GM19351 (cell line): ENCODE measurements around the gene TSNAX.
"Not testable (repeated sequence)": the region's sequence is repeated elsewhere in the genome, so short reads cannot be mapped to it uniquely, and the experiment has no call there.

ENCODE experiments used
- ATAC-seq: cut with Tn5 transposase; IDR thresholded peaks from one replicate; pipeline ENCODE4 v1.9.1; 2021; ENCODE audit warnings: mild to moderate bottlenecking, moderate library complexity; ENCODE audit not compliant: unreplicated experiment

TSNAX gene

DNA sequence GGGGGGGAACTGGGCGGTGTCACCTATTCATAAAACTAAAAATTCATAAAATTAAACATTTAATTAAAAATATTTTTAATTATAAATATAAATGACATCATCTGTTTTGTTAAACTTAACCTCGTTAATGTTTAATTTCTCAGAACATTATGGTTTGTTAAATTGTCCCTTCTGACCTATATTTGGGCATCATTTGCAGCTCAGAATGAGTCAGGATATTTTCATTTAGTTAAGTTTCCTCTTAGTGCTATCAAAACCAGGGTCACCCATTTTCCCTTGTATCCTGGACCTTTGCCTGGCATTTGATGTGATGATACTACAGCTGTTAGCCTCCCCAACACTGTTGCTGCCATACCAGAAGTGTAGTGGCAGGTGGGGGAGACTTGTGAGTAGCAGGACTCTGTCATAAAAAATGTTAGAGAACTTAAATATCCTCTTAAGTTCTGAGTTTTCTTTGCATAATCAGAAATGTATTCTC, 30.3 kb downstream of the TSNAX start:
- no peak for ATAC-seq

- ATAC-seq, result no peak
These were observed 33.3 kb downstream of the TSNAX start for GRCh38 chr1:231561647-231562383.

DNA sequence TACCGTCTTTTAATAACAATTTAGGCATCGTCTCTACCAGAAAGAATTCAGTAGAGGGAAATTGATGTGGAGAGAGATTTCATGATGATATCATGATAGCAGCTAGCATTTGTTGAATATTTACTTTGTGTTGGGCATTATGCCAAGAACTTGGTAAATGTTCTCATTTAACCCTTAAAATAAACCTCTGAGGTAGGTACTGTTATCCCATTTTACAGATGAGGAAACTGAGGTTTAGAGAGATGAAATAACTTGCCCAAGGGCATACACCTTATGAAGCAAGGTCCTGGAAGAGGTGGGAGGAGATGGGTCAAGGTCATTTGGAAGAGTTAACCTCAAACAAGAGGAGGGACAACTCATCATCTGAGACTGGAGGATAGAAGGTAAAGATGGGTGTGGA, 34.8 kb downstream of the TSNAX start:
- ATAC-seq, result no peak

DNA sequence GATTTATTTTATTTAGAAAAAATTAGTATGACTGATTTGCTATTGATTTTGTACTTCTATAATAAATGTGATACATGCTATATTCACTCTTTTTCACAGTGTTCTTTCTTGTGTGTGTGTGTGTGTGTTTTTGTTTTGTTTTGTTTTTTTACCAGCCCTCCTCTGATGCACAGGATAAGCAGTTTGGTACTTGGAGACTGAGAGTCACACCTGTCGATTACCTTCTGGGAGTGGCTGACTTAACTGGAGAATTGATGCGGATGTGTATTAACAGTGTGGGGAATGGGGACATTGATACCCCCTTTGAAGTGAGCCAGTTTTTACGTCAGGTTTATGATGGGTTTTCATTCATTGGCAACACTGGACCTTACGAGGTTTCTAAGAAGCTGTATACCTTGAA, 35.9 kb downstream of the TSNAX start:
- no peak for ATAC-seq

DNA sequence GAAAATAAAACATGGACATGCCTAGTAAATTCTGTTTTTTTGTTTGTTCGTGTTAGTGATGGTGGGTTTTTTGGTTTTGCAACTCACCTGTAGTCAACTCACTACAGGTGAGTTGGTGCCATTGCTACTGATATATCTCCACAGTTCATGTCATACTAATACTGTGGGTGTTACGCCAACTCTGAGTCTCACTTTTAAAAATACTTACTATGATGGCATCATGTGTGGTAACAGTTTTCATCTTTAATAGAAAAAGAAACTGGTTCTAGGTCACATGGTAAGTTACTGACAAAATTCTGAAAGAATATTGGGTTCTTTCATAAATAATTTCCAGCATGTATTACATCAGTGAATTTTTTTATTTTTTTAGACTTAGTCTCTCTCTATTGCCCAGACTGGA, 38.0 kb downstream of the TSNAX start:
- ATAC-seq, result no peak

DNA sequence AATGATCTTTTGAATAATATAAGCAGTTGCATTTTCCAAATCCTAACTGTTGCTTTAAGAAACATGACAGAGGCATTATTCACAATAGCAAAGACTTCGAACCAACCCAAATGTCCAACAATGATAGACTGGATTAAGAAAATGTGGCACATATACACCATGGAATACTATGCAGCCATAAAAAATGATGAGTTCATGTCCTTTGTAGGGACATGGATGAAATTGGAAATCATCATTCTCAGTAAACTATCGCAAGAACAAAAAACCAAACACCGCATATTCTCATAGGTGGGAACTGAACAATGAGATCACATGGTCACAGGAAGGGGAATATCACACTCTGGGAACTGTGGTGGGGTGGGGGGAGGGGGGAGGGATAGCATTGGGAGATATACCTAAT, 41.8 kb downstream of the TSNAX start:
- not testable (repeated sequence) for ATAC-seq

- no peak for ATAC-seq
These were observed 43.4 kb downstream of the TSNAX start for GRCh38 chr1:231571904-231572303.

GRCh38 chr1:231575472-231575871, 47.0 kb downstream of the TSNAX start:
- no peak for ATAC-seq

DNA sequence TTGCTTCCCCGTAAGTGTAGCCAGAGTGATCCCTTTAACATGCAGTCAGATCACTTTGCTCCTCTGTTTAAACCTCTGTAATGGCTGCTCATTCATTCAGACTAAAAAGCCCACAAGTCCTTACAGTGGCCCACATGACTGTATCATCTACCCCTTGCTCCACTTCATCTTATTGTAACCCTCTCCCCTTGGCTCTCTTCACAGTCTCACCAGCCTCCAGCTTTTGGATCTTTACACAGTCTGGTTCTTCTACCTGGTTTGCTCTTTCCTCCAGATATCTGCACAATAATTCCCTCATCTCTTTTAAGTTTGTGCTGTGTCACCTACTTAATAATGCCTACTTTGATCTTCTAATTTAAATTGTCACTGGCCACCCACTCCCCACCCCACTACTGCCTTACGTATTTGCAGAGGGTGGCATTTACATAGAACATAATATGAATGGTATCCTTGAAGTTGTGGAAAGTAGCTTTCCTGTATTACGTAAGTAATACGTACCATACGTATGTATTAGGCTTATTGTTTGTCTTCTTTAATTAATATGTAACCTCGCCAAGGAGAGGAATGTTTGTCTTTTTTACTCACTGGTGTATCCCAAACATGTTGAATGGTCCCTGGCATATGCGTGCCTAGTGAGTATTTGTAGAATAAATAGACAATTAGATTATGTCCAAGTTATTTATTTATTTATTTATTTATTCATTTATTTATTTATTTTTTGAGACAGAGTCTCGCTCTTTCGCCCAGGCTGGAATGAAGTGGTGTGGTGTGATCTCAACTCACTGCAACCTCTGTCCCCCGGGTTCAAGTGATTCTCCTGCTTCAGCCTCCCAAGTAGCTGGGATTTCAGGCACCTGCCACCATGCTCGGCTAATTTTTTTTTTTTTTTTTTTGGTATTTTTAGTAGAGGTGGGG, 48.6 kb downstream of the TSNAX start:
- ATAC-seq, result no peak

GRCh38 chr1:231580874-231581273, 52.4 kb downstream of the TSNAX start:
- no peak for ATAC-seq

DNA sequence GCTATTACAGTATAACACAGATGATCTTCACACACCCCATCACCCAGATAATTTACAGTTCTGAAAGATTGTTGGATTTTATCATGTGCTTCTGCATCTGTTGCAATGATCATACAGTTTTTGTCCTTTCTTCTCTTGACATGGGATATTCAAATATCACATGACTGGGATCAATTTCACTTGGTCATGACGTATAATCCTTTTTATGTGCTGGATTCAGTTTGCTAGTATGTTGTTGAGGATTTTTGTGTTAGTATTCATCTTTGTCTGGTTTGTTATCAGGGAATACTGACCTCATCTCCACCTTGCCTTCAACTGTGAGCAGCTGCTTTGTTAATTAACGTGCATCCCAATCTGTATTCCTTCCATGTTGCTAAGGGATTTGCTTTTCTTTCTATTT, 53.4 kb downstream of the TSNAX start:
- no peak for ATAC-seq

DNA sequence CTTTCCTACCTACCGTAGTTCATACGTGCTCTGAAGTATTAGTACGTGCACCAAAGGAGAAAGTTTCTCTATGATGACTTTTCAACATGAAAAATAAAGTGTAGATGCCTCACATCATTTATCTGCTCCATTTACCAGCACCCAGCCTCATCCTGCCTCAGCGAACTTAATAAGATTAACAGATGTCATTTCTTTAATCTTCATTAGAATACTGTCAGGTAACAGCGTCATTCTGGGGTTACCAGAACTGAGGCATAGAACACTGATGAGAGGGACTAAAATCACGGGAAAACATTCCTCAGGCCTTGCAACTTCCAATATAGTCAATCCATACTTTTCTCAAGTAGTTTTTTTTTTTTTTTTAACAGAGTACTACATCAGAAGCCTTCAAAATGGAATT, 54.9 kb downstream of the TSNAX start:
- ATAC-seq, result no peak

GRCh38 chr1:231584117-231584516, 55.6 kb downstream of the TSNAX start:
- no peak for ATAC-seq

DNA sequence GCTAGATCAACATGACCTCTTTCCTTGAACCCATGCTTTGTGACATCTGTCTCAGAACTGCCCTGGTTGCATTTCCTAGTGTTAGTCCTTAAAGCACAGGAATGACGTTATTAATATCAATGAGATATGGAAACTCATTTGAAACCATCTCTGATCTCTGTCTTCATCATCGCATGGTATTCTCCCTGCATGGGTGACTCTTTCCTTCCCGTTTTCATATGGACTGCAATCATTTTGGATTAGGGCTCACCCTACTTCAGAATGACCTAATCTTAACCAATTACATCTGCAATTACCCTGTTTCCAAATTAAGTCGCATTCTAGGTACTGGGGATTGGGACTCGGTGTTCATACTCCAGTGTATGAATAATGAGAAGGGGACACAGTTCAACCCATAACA, 56.5 kb downstream of the TSNAX start:
- ATAC-seq, result no peak

DNA sequence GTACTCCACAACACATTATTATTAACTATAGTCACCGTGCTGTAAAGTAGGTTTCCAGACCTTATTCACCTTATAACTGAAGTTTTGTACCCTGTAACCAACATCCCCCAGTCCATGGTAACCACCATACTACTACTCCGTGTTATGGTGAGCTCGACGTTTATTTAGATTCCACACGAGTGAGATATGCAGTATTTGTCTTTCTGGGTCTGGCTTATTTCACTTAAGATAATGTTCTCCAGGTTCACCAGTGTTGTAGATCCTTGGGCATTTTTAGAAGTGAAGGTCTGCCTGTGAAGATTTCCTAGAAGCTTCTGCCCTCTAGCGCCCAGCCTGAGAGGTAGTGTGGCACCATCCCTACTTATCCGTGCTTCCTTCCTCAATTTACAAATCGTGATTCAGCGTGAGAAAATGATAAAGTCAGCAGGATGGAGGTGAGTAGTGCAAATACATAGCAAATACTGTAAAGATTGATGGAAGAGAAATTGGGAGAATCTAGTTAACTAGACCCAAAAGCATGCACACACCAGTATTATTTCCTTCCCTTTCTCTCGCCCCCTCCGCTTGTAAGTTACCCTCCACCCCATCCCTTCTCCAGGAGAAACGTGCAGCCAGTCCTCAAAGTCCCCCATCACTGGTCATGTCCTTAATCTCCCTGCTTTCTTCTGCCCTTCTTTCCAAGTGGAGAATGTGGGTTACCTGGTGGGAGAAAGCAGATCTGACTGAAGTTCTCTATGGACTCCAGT, 62.2 kb downstream of the TSNAX start:
- ATAC-seq, result peak; percentile 77

GRCh38 chr1:231591466-231591865, 63.0 kb downstream of the TSNAX start:
- ATAC-seq, result no peak

- ATAC-seq, result no peak
These were observed 64.3 kb downstream of the TSNAX start for GRCh38 chr1:231592809-231593208.

DNA sequence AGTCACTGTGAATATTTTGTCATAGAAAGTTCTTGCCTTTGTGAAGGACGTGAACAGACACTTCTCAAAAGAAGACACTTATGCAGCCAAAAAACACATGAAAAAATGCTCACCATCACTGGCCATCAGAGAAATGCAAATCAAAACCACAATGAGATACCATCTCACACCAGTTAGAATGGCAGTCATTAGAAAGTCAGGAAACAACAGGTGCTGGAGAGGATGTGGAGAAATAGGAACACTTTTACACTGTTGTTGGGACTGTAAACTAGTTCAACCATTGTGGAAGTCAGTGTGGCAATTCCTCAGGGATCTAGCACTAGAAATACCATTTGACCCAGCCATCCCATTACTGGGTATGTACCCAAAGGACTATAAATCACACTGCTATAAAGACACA, 64.8 kb downstream of the TSNAX start:
- ATAC-seq, result not testable (repeated sequence)

GRCh38 chr1:231594123-231594522, 65.7 kb downstream of the TSNAX start:
- ATAC-seq, result no peak

- no peak for ATAC-seq
These were observed 66.3 kb downstream of the TSNAX start for GRCh38 chr1:231594749-231595148.

DNA sequence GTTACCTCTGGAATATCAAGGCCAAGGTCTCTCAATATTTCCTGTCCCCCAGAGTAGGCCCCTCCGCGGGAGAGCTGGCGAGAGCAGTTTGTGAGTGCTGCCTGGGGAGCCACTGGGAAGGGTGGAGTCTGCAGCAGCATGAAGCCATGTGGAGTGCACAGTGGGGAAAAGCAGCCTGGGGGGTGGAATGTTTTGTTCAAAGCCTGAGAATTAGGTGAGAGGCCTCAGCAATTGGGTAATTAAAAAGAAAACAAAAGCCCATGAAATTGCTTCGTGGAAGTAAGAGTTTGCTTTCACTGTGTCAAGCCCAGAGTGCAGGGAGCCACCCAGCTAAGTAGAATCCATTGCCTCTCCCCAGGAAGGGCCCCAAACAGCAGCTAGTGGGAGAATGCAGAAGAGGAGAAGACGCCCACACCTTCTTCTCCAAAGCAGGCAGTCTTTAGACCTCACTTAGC, 67.9 kb downstream of the TSNAX start:
- ATAC-seq, result no peak
